GM12878 (cell line): ENCODE measurements around the gene KLHL2. TPM values are rescaled to one million over a fixed set of nuclear protein-coding genes. Genes with fewer than 3 reads are reported as not detected.
"Not testable (repeated sequence)": the region's sequence is repeated elsewhere in the genome, so short reads cannot be mapped to it uniquely, and the experiment has no call there.

Experiments used
- ATAC-seq: fragments of 200-7000 bp; cut with Tn5 transposase; 3 replicates; pipeline ENCODE4 v1.9.1; 2020; ENCODE audit warnings: mild to moderate bottlenecking, moderate library complexity
- BruUV-seq: library from RNA; stranded (reverse); fragments of 400-500 nt; replicated peaks from 2 replicates; lab custom pipeline; 2021; lab: Mats Ljungman, UMichigan
- CTCF ChIA-PET: fragments of 300-600 bp; sonication (Branson Sonifier 250); formaldehyde crosslinking; extraction: SDS; loops from one replicate; lab custom pipeline; 2021; ENCODE audit warnings: inconsistent platforms; lab: Yijun Ruan, JAX
- POLR2A ChIA-PET: fragments of 350-600 bp; formaldehyde crosslinking; extraction: SDS; loops from one replicate; lab custom pipeline; 2021; ENCODE audit warnings: inconsistent platforms; lab: Charles Lee
- RAD21 ChIA-PET: fragments of 300-600 bp; sonication (Branson Sonifier 250); formaldehyde crosslinking; loops from one replicate; lab custom pipeline; 2023; ENCODE audit warnings: antibody characterized with exemption; ENCODE audit not compliant: unreplicated experiment; lab: Charles Lee
- SMC1A ChIA-PET: fragments of 300-600 bp; sonication (Branson Sonifier 250); formaldehyde crosslinking; loops from one replicate; lab custom pipeline; 2023; ENCODE audit not compliant: unreplicated experiment, uncharacterized antibody; lab: Charles Lee
- DNase-seq: peaks from one replicate; pipeline ENCODE4 v3.0.0-alpha.2; 2011; ENCODE audit warnings: low read depth, low spot score
- FAIRE-seq: peaks from 3 replicates; lab custom pipeline; 2011; peaks lifted over from hg19 to GRCh38; lab: Jason Lieb, UNC
- H2AFZ ChIP-seq: 2 replicates; pipeline ENCODE4 v1.6.0; 2011; ENCODE audit warnings: low read depth, low read length, control low read depth; ENCODE audit not compliant: control insufficient read depth
- H3K27ac ChIP-seq: 2 replicates; pipeline ENCODE4 v1.5.1; 2011; ENCODE audit warnings: control low read depth; ENCODE audit not compliant: control insufficient read depth, insufficient read depth
- H3K27me3 ChIP-seq, 2 experiments: replicated peaks in 1 of 2; 2 replicates each; pipeline versions ENCODE4 v1.6.0 to v1.6.1; 2011; ENCODE audit warnings: low read length in 1 of 2; ENCODE audit not compliant: control insufficient read depth in 2 of 2, insufficient read depth in 2 of 2
- H3K36me3 ChIP-seq, 2 experiments: 2 replicates each; pipeline ENCODE4 v1.5.1; 2011; ENCODE audit warnings: low read length in 1 of 2; ENCODE audit not compliant: control insufficient read depth in 2 of 2, insufficient read depth in 2 of 2
- H3K4me1 ChIP-seq: 2 replicates; pipeline ENCODE4 v1.6.1; 2011; ENCODE audit warnings: mild to moderate bottlenecking, low read length, moderate library complexity, mixed read lengths; ENCODE audit not compliant: control insufficient read depth, insufficient read depth
- H3K4me2 ChIP-seq: 2 replicates; pipeline ENCODE4 v1.6.0; 2011; ENCODE audit warnings: control low read depth; ENCODE audit not compliant: control insufficient read depth, insufficient read depth
- H3K4me3 ChIP-seq: fragments of 200-600 bp; sonication (generic); 2 replicates; pipeline ENCODE4 v1.5.1; 2016
- H3K79me2 ChIP-seq: 2 replicates; pipeline ENCODE4 v1.6.0; 2011; ENCODE audit warnings: low read length; ENCODE audit not compliant: control insufficient read depth, insufficient read depth
- H3K9ac ChIP-seq: 2 replicates; pipeline ENCODE4 v1.8.0; 2011; ENCODE audit warnings: low read length, control low read depth, mixed read lengths; ENCODE audit not compliant: control insufficient read depth, insufficient read depth
- H3K9me3 ChIP-seq: replicated peaks from 3 replicates; pipeline ENCODE4 v1.5.1; 2011; ENCODE audit warnings: mild to moderate bottlenecking, low read length; ENCODE audit not compliant: control insufficient read depth, insufficient read depth
- H4K20me1 ChIP-seq: 2 replicates; pipeline ENCODE4 v1.6.0; 2011; ENCODE audit not compliant: control insufficient read depth, insufficient read depth
- ATF7 ChIP-seq: fragments of 450-650 bp; IDR thresholded peaks from 2 replicates; pipeline ENCODE4 v1.6.1; 2016; ENCODE audit warnings: low read depth, mild to moderate bottlenecking
- NFYB ChIP-seq: IDR thresholded peaks from 2 replicates; pipeline ENCODE4 v1.6.1; 2011; ENCODE audit warnings: low read depth, mild to moderate bottlenecking, low read length, improper control_type of control experiment, moderate library complexity; ENCODE audit not compliant: insufficient read depth
- POLR2AphosphoS5 ChIP-seq: IDR thresholded peaks from 2 replicates; pipeline ENCODE4 v1.6.1; 2011; ENCODE audit warnings: mild to moderate bottlenecking, low read length, inconsistent platforms
- RAD21 ChIP-seq: IDR thresholded peaks from 2 replicates; pipeline ENCODE4 v1.6.1; 2011; ENCODE audit warnings: mild to moderate bottlenecking, low read depth, low read length, moderate library complexity; ENCODE audit not compliant: insufficient read depth
- SMC3 ChIP-seq: IDR thresholded peaks from 2 replicates; pipeline ENCODE4 v1.6.1; 2011; ENCODE audit warnings: low read length, improper control_type of control experiment, borderline replicate concordance
- ZNF384 ChIP-seq: IDR thresholded peaks from 2 replicates; pipeline ENCODE4 v1.6.1; 2012; ENCODE audit warnings: low read depth, mild to moderate bottlenecking, low read length, improper control_type of control experiment, borderline replicate concordance
- WGBS: methylation state at CpG from one replicate; pipeline ENCODE4 v1.1.6; 2016; ENCODE audit warnings: low lambda C conversion rate; ENCODE audit not compliant: insufficient replicate concordance, insufficient coverage; ENCODE audit errors: missing lambda C conversion rate; 5-methylcytosine and 5-hydroxymethylcytosine counted together
- in situ Hi-C: fragments of 300-500 bp; cut with MboI; formaldehyde crosslinking; loops from 9 replicates; pipeline ENCODE4 v1.14.3; 2018; ENCODE audit warnings: mixed read lengths
- intact Hi-C: fragments of 100-400 bp; cut with micrococcal nuclease; formaldehyde crosslinking; loops from one replicate; pipeline ENCODE4 v1.14.2; 2022; ENCODE audit not compliant: unreplicated experiment
- polyA plus RNA-seq, 11 experiments: library from polyadenylated mRNA; depleted of rRNA in 4 of 11; unstranded in 6 of 11; stranded (reverse) in 5 of 11; fragments of >200 nt; fragmentation: Nextera tagmentation in 4 of 11; fragmentation: Illumina TruSeq in 1 of 11; extraction: Ambion mirVana in 4 of 11; extraction: Trizol in 1 of 11; gene quantifications; 1 replicate in 1 of 11; 2 replicates in 10 of 11; pipeline versions ENCODE4 v1.2.1 to v1.2.3, GENCODE V29; 2011 to 2016; ENCODE audit warnings: inconsistent platforms in 2 of 11, missing spikeins in 2 of 11, low read depth in 1 of 11
- total RNA-seq, 4 experiments: library from RNA; depleted of rRNA in 3 of 4; stranded (reverse); fragments of >200 nt in 3 of 4; fragmentation: Illumina TruSeq in 1 of 4; extraction: Trizol in 1 of 4; gene quantifications; 2 replicates each; pipeline versions ENCODE4 v1.2.1 to v1.2.3, GENCODE V29; 2013 to 2021
- TF ChIP-seq, protein P1 (sequence below): fragments of 450-650 bp; IDR thresholded peaks from 2 replicates; pipeline ENCODE4 v1.6.1; 2016; ENCODE audit warnings: mild to moderate bottlenecking
- TF ChIP-seq, protein P2 (sequence below), 3 experiments: IDR thresholded peaks in 2 of 3; conservative IDR thresholded peaks in 1 of 3; 2 replicates each; pipeline ENCODE4 v1.5.1; 2011; ENCODE audit warnings: low read depth in 3 of 3, low read length in 3 of 3, mild to moderate bottlenecking in 3 of 3, control low read depth in 2 of 3, moderate library complexity in 2 of 3, inconsistent platforms in 1 of 3, mixed read lengths in 1 of 3; ENCODE audit not compliant: control insufficient read depth in 2 of 3, insufficient read depth in 1 of 3; ENCODE audit errors: extremely low read depth in 1 of 3

Gene KLHL2
- total and polyA plus RNA-seq, 10 of the 15 experiments (the other 5 are each of a cell fraction or from before 2014, with no cell fraction given): 4.8 to 22.8 (median 12.9) TPM

DNA sequence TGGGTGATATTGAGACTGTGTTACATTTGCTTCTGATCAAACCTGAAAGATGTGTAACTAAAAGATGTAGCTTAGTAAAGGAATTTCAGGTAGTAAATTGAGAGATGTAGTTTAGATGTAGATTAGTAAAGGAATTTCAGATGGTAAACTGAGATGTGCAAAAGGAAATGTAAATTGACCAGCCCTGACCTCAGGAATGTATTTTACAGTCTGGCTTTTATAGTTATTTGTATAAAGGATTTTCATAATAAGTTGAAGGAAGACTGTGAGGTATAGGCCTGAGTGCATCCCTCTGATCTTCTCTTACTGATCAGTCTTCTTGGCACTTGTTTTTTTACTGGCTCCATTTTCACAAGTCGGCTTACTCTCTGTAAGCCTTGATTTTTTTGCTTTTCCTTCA, 3.2 kb downstream of the KLHL2 start (continued):
- TF ChIP-seq NFYB (no peak), ZNF384 (no peak), ATF7 (no peak), SMC3 (no peak), POLR2AphosphoS5 (no peak)

DNA sequence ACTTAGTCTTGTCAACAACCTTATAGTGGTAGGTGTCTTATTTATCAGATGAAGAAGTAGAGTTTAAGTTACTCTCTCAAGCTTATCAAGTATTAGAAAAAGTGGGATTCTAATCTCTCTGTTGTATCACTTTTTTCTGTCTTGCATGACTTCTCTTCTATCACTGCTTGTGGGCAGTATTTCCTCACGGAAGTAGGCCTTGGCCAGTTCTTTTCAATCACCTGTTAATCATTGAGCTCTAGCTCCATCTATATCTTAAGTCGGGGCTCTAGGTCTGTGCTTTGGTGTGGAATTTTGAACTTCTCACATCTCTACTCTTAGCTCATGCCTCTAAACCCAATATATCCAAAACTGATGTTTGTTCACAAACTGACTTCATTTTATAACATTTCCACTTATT, 5.3 kb downstream of the KLHL2 start:
- RAD21 ChIA-PET: interaction anchor here (0.5 to 1.3 kb wide), 4 partner anchors 35 to 124 kb away, joined by 3 to 4 read pairs (median 4); partner anchors contain the start of gene MSMO1

DNA sequence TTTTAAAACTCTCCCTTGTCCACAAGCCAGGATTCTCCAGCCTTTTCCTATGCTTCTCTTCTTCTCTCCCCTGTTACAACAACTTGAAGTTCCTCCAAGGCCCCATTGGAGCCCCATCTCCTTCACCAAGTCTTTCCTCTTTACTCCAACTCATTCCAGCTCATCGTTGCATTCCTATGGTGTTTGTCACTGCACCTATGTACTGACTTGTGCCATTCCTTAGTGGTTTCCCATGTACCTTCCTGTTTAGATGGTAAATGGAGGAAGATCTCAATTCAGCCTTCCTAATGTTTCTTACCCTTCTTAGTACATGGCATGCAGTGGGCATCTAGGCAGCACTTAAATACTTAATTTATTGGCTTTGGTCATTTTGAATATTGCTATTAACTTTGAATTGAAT, 6.0 kb downstream of the KLHL2 start:
- RAD21 ChIA-PET, H3K4me3 ChIP-seq, H3K36me3 ChIP-seq, H3K9me3 ChIP-seq, DNase-seq, H3K4me2 ChIP-seq, H2AFZ ChIP-seq, in situ Hi-C loops, H4K20me1 ChIP-seq, FAIRE-seq, H3K27ac ChIP-seq, H3K9ac ChIP-seq, SMC1A ChIA-PET, intact Hi-C loops, H3K27me3 ChIP-seq, ATAC-seq, BruUV-seq: not testable (repeated sequence)
- WGBS: 100% methylated on average over 1 of the region's 1 CpG
- Histone ChIP-seq H3K79me2 (peaks cover 35% of the 10 kb centered on the region), H3K4me1 (peaks cover 17% of the 10 kb centered on the region)
- POLR2A ChIA-PET: interaction anchor here (1.6 kb wide), 1 partner anchor 112 kb away, joined by 3 read pairs; no protein-coding TSS in a partner anchor
- CTCF ChIA-PET: interaction anchor here (0.8 kb wide), 1 partner anchor 120 kb away, joined by 3 read pairs; no protein-coding TSS in a partner anchor

More for the DNA sequence above, 5.3 kb downstream of the KLHL2 start:
- CTCF ChIA-PET: interaction anchor here (0.8 to 1.3 kb wide), 3 partner anchors 100 to 131 kb away, joined by 3 to 4 read pairs (median 3); partner anchors contain the start of gene TMEM192
- in situ Hi-C loops, H3K27me3 ChIP-seq, H3K9ac ChIP-seq: not testable (repeated sequence)
- TF ChIP-seq, protein P1, sequence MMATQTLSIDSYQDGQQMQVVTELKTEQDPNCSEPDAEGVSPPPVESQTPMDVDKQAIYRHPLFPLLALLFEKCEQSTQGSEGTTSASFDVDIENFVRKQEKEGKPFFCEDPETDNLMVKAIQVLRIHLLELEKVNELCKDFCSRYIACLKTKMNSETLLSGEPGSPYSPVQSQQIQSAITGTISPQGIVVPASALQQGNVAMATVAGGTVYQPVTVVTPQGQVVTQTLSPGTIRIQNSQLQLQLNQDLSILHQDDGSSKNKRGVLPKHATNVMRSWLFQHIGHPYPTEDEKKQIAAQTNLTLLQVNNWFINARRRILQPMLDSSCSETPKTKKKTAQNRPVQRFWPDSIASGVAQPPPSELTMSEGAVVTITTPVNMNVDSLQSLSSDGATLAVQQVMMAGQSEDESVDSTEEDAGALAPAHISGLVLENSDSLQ: 0 out of 2 replicates have a peak, but pooled peaks have one; percentile 15
- TF ChIP-seq, protein P2, sequence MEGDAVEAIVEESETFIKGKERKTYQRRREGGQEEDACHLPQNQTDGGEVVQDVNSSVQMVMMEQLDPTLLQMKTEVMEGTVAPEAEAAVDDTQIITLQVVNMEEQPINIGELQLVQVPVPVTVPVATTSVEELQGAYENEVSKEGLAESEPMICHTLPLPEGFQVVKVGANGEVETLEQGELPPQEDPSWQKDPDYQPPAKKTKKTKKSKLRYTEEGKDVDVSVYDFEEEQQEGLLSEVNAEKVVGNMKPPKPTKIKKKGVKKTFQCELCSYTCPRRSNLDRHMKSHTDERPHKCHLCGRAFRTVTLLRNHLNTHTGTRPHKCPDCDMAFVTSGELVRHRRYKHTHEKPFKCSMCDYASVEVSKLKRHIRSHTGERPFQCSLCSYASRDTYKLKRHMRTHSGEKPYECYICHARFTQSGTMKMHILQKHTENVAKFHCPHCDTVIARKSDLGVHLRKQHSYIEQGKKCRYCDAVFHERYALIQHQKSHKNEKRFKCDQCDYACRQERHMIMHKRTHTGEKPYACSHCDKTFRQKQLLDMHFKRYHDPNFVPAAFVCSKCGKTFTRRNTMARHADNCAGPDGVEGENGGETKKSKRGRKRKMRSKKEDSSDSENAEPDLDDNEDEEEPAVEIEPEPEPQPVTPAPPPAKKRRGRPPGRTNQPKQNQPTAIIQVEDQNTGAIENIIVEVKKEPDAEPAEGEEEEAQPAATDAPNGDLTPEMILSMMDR (IDR thresholded peaks at IDR 0.05 in 2 of 3, conservative IDR thresholded peaks at IDR 0.05 in 1 of 3; ENCODE audit: control insufficient read depth in 2 of 3, extremely low read depth in 1 of 3, insufficient read depth in 1 of 3, low read depth in 3 of 3, low read length in 3 of 3): peak in 1 of 3 experiments; percentile 10; a peak in 1 of 6 replicates
- 0 out of 2 replicates have a peak, but pooled peaks have one; percentile 11 for TF ChIP-seq RAD21
- TF ChIP-seq, all 136 proteins: peak for 3; not testable (repeated sequence) for 133
- H2AFZ ChIP-seq, H3K36me3 ChIP-seq, H4K20me1 ChIP-seq, H3K4me3 ChIP-seq, FAIRE-seq, DNase-seq, intact Hi-C loops, H3K9me3 ChIP-seq, H3K27ac ChIP-seq, H3K4me2 ChIP-seq: not testable (repeated sequence)
- peak; percentile 28 for ATAC-seq
- WGBS: 69% methylated on average over 2 of the region's 2 CpGs
- Histone ChIP-seq H3K4me1 (peaks cover 17% of the 10 kb centered on the region), H3K79me2 (peaks cover 40% of the 10 kb centered on the region)
- ChIA-PET POLR2A (interaction anchor here (1.6 kb wide), 1 partner anchor 113 kb away, joined by 3 read pairs; no protein-coding TSS in a partner anchor), SMC1A (interaction anchor here (0.6 kb wide), 1 partner anchor 80 kb away, joined by 3 read pairs; no protein-coding TSS in a partner anchor)
- TSS peak; percentile 4 for BruUV-seq
